ENCODE measurements around the gene SERPINA6. TPM values are rescaled to one million over a fixed set of nuclear protein-coding genes. Genes with fewer than 3 reads are reported as not detected.
A peak's percentile ranks its signal among the peaks of the same experiment; 100 is the strongest.
"Not testable (repeated sequence)": the region's sequence is repeated elsewhere in the genome, so short reads cannot be mapped to it uniquely, and the experiment has no call there.

Gene SERPINA6
- not detected for total RNA-seq
- polyA plus RNA-seq: under 1 TPM in 1 of 3 donors, not detected in 2; 0.19 TPM
- long read RNA-seq, donor 1: 0 reads
- long read RNA-seq, donor 2: 0 reads
- long read RNA-seq, donor 3: 0 reads
- long read RNA-seq, donor 4: 0 reads
- long read RNA-seq, donor 5: 0 reads
- long read RNA-seq, donor 6: 0 reads
- long read RNA-seq, donor 7: 0 reads
- long read RNA-seq, donor 8: 0 reads
- long read RNA-seq, donor 9: 0 reads
- long read RNA-seq, donor 10: 0 reads

GRCh38 chr14:94322648-94323570, at the start of gene SERPINA6:
SERPINA6 (minus strand) TSS chr14:94323336; CDS start chr14:94314648, 8,688 bp downstream.
- H3K27me3 ChIP-seq: peaks cover 0 to under 1% (median 0%) of the 10 kb centered on the region in 3 donors
- no peak within 1 kb of the TSS for H3K4me3 ChIP-seq
- TF ChIP-seq POLR2AphosphoS5 (IDR thresholded peaks at IDR 0.05) (no peak), EP300 (IDR thresholded peaks at IDR 0.05) (no peak), CTCF (IDR thresholded peaks at IDR 0.05) (no peak), POLR2A (IDR thresholded peaks at IDR 0.05) (no peak)
- H3K9me3 ChIP-seq: no peaks in the 10 kb centered on the region
- no peak within 1 kb of the TSS for H3K27ac ChIP-seq
- H3K36me3 ChIP-seq: no peaks in the 10 kb centered on the region
- 43 to 56% (median 52%) methylated on average over 10 to 15 of the region's 15 CpGs for WGBS, 5 donors
- no peaks in the 10 kb centered on the region for H3K4me1 ChIP-seq
- intact Hi-C loops (cut with DNase I; ENCODE audit: low total_unique reads): no loop called here
- no peak for DNase-seq

DNA sequence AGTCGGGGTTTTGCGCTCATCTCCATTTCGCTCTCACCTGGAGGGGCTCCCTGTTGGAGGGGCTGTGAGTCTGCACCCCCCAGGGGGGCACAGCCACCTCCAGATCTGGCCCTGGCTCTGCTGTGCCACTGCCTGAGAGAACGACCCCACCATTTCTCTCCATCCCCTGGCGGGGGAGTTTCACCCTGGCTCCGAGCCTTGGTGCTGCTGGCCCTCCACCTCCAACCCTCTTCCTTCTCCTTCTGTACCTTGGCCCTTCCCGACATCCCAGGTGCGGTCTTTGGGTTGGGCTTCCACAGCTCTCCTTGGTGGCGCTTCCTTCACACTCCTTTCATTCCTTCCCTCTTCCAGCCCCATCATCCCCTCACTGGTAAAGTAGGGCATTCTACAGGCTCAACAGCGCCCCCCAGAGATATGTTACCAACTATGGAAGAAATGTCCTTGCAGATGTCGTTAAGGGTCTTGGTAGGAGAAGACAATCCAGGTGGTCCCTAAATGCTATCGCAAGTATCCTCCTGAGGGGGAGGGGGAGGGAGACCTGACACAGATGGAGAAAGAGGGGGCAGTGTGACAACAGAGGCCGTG, 49.0 kb upstream of the SERPINA6 start:
- peak in 1 of 2 donors; percentile 5 for DNase-seq
- no peaks in the 10 kb centered on the region for H3K9me3 ChIP-seq
- H3K4me3 ChIP-seq: no peak overlapping the region
- WGBS, 5 donors: 75 to 86% (median 76%) methylated on average over 13 of the region's 13 CpGs
- no peak overlapping the region for H3K27ac ChIP-seq
- intact Hi-C loops (cut with DNase I; ENCODE audit: low total_unique reads): no loop called here
- TF ChIP-seq EP300 (IDR thresholded peaks at IDR 0.05) (no peak), POLR2A (IDR thresholded peaks at IDR 0.05) (no peak), CTCF (IDR thresholded peaks at IDR 0.05) (no peak), POLR2AphosphoS5 (IDR thresholded peaks at IDR 0.05) (no peak)
- H3K27me3 ChIP-seq: peaks cover 0 to 4% (median 0%) of the 10 kb centered on the region in 3 donors
- H3K4me1 ChIP-seq: no peaks in the 10 kb centered on the region
- no peaks in the 10 kb centered on the region for H3K36me3 ChIP-seq

DNA sequence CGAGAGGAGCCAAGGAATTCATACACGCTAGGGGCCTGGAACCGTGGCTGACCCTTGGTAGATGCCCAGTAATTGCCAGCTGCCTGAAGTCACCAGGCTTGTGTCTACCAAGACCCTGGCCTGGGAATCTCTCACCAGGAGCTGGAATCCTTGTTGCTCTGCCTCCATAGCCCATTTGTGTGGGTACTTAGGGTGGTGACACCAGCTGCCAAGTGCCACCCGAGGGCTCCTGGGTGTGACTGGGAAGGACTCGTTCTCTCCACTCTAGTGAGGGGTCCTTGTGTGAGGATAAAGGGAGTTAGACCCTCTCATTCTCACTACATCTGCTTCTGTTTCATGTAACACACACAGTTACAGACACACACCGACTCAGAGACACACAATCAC, 47.4 kb upstream of the SERPINA6 start:
- Histone ChIP-seq H3K36me3 (no peaks in the 10 kb centered on the region), H3K27me3 (peaks cover 0 to 4% (median 0%) of the 10 kb centered on the region in 3 donors), H3K27ac (no peak overlapping the region), H3K9me3 (no peaks in the 10 kb centered on the region), H3K4me3 (no peak overlapping the region), H3K4me1 (no peaks in the 10 kb centered on the region)
- WGBS, 5 donors: 74 to 91% (median 80%) methylated on average over 3 to 6 of the region's 6 CpGs
- no peak for DNase-seq
- no peak for TF ChIP-seq POLR2AphosphoS5 (IDR thresholded peaks at IDR 0.05)
- no peak for TF ChIP-seq POLR2A (IDR thresholded peaks at IDR 0.05)
- TF ChIP-seq CTCF (IDR thresholded peaks at IDR 0.05): no peak
- TF ChIP-seq EP300 (IDR thresholded peaks at IDR 0.05): no peak
- intact Hi-C loops (cut with DNase I; ENCODE audit: low total_unique reads): no loop called here

DNA sequence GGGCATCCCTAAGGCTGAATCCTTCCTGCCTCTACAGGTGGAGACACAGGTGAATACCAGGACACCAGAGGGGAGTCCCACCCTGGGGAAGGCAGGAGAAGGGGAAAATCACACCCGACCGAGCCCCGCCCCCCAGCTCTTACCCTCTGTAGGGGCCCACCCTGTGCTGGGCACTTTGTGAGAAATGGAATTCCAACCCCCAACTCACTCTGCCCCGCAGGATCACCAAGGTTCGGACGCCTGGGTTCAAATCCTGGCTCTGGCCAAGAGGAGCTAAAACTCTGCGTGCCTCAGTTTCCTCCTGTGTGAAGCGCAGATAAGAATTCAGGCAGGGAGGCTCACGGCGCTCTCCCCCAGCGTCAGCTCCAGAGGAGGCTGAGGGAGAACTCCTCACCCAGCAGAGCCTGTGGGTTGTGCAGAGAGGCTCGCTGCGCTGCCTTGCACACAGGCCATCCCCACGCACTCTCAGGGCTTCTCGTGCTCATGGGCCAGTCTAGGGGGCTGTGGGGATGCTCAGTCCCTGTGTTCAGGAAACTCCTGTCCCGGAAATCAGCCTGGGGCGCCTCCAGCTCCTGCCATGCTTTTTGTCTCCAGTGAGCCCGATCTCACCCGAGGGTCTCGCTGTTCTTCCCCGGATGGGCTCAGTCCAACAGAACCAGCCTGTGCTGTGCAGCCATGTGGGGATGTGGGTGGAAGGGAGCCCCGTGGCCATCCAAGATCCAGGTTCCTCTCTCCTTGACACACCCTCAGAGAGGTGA, 46.8 kb upstream of the SERPINA6 start:
- intact Hi-C loops (cut with DNase I; ENCODE audit: low total_unique reads); H3K4me1 ChIP-seq; H3K27me3 ChIP-seq; H3K27ac ChIP-seq; H3K4me3 ChIP-seq; DNase-seq; H3K36me3 ChIP-seq; H3K9me3 ChIP-seq: not testable (repeated sequence)
- 77 to 90% (median 83%) methylated on average over 13 to 22 of the region's 22 CpGs for WGBS, 5 donors

Measured in stomach (tissue), 19 donors.